Right lobe of liver (tissue), 6 donors: ENCODE data around the gene CRACDL. TPM values are rescaled to one million over a fixed set of nuclear protein-coding genes. Genes with fewer than 3 reads are reported as not detected.
A peak's percentile ranks its signal among the peaks of the same experiment; 100 is the strongest.

Experiments used
- ATAC-seq, 4 donors: fragments of 200-7000 bp; cut with Tn5 transposase; one replicate each; pipeline ENCODE4 v1.9.1; 2020; ENCODE audit warnings: mild to moderate bottlenecking in 4 of 4, moderate library complexity in 4 of 4
- DNase-seq, 3 donors: peaks; one replicate each; pipeline ENCODE4 v3.0.0-alpha.2; 2020
- H3K27ac ChIP-seq, 3 donors: fragments of 200-600 bp; one replicate each; pipeline ENCODE4 v1.8.0; 2022
- H3K27me3 ChIP-seq, 2 donors: fragments of 200-600 bp; one replicate each; pipeline ENCODE4 v1.8.0; 2022
- H3K36me3 ChIP-seq, 4 donors: fragments of 200-600 bp; sonication (generic) in 1 of 4; one replicate each; pipeline versions ENCODE4 v1.5.1 to v1.8.0; 2017 to 2022; ENCODE audit warnings: control low read depth in 1 of 4
- H3K4me1 ChIP-seq, 4 donors: fragments of 200-600 bp; sonication (generic) in 1 of 4; one replicate each; pipeline versions ENCODE4 v1.5.1 to v1.8.0; 2017 to 2022; ENCODE audit warnings: control low read depth in 1 of 4
- H3K4me3 ChIP-seq, 3 donors: fragments of 200-600 bp; one replicate each; pipeline ENCODE4 v1.8.0; 2022
- H3K9me3 ChIP-seq, 4 donors: fragments of 200-600 bp; sonication (generic) in 1 of 4; one replicate each; pipeline versions ENCODE4 v1.5.1 to v1.8.0; 2017 to 2022; ENCODE audit warnings: control low read depth in 1 of 4
- POLR2A ChIP-seq: fragments of 450-650 bp; IDR thresholded peaks from one replicate; pipeline ENCODE4 v1.6.1; 2017; ENCODE audit warnings: antibody characterized with exemption, mild to moderate bottlenecking
- WGBS: methylation state at CpG from one replicate; pipeline ENCODE4 v1.1.6; 2018; ENCODE audit warnings: low coverage, low lambda C conversion rate; ENCODE audit not compliant: insufficient coverage; ENCODE audit errors: missing lambda C conversion rate; 5-methylcytosine and 5-hydroxymethylcytosine counted together
- intact Hi-C, 2 donors: fragments of 100-400 bp; cut with DNase I; formaldehyde crosslinking; loops; one replicate each; pipeline versions ENCODE4 v1.11.2 to v1.14.1; 2022
- total RNA-seq, 6 experiments: library from RNA; depleted of rRNA in 2 of 6; stranded (reverse); fragments of >200 nt in 2 of 6; fragmentation: NEBNext Ultra II Directional in 3 of 6; extraction: Animal tissue kit (Norgen Biotek cat#: 25700) in 3 of 6; gene quantifications; one replicate each; pipeline versions ENCODE4 v1.1.0 to v1.2.4, GENCODE V29; 2016 to 2023
- TF ChIP-seq, protein P1 (sequence below), 4 donors: fragments of 200-600 bp in 3 of 4; fragments of 450-650 bp in 1 of 4; IDR thresholded peaks; one replicate each; pipeline versions ENCODE4 v1.5.1 to v1.8.0; 2016 to 2022; ENCODE audit warnings: antibody characterized with exemption in 4 of 4, mild to moderate bottlenecking in 2 of 4
- donor health status: DM: no; HTN: yes; CAD: no.
- donor health status: DM: no; HTN: no; CAD: no.
- donor health status: DM: no; HTN: no; CAD: no.
- donor health status: DM: no; HTN: yes; CAD: no.
- donor health status: DM: no; HTN: yes; CAD: no.

The CRACDL gene
- total RNA-seq, 6 experiments from 2014 or later = 0.12 to 0.56 (median 0.32) TPM

DNA sequence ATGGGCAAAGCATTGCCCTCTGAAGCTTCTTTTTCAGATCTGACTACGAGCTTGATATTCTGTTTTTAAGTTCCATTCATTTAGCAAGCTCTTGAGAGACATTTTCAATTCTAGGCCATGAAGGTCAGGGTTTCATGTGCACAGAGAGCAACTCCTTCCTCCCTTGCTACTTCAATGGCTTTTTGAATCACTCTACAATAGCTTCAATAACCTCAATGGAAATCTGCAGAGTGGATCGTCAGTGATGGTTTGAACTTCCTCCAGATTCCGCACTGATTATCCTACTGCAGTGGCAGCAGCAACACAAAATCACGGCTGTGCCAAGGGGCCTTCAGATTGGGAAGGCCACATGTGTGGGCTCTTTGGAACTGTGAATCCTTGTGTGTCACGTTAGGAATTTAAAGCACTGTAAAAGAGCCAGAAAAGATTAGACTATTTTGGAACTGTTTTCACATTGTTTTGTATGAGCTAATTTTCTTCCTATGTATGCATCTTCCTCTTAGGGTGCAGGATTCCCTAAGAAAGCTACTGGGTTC lies 116.7 kb downstream of the CRACDL start:
- DNase-seq = no peak
- Histone ChIP-seq H3K9me3 (no peaks in the 10 kb centered on the region), H3K36me3 (no peaks in the 10 kb centered on the region), H3K4me3 (no peak overlapping the region), H3K27ac (no peak overlapping the region), H3K4me1 (no peaks in the 10 kb centered on the region), H3K27me3 (peaks cover 0 to 15% of the 10 kb centered on the region in 2 donors)
- ATAC-seq = no peak
- TF ChIP-seq POLR2A = no peak
- TF ChIP-seq, protein P1, sequence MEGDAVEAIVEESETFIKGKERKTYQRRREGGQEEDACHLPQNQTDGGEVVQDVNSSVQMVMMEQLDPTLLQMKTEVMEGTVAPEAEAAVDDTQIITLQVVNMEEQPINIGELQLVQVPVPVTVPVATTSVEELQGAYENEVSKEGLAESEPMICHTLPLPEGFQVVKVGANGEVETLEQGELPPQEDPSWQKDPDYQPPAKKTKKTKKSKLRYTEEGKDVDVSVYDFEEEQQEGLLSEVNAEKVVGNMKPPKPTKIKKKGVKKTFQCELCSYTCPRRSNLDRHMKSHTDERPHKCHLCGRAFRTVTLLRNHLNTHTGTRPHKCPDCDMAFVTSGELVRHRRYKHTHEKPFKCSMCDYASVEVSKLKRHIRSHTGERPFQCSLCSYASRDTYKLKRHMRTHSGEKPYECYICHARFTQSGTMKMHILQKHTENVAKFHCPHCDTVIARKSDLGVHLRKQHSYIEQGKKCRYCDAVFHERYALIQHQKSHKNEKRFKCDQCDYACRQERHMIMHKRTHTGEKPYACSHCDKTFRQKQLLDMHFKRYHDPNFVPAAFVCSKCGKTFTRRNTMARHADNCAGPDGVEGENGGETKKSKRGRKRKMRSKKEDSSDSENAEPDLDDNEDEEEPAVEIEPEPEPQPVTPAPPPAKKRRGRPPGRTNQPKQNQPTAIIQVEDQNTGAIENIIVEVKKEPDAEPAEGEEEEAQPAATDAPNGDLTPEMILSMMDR (IDR thresholded peaks at IDR 0.05) = no peak
- WGBS = 67% methylated on average over 5 of the region's 5 CpGs
- intact Hi-C loops = no loop called here

DNA sequence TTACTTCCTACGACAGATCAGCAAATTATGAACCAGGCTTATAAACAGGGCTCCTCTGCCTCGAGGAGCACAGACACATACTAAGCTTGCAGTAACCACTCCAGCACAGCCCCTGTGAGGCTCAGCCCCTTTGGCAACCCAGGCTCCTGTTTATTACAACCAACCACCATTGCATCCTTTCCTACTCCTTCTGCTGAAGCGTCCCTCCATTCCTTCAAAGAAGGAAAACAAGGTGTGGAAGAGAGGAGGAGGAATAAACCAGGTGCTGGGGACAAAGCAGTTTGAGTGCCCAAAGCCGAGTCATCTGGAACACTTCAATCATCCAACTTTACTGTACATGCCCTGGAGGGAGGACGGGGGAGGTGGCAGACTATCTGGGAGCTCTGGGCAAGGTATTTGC lies 117.9 kb downstream of the CRACDL start:
- H3K4me1 ChIP-seq = no peaks in the 10 kb centered on the region
- DNase-seq (no peak), ATAC-seq (peak in 1 of 4 donors; percentile 27)
- no peaks in the 10 kb centered on the region for H3K9me3 ChIP-seq
- H3K4me3 ChIP-seq = no peak overlapping the region
- WGBS = 57% methylated on average over 5 of the region's 5 CpGs
- H3K36me3 ChIP-seq = no peaks in the 10 kb centered on the region
- no peak overlapping the region for H3K27ac ChIP-seq
- intact Hi-C loops = no loop called here
- no peak for TF ChIP-seq POLR2A
- TF ChIP-seq, protein P1 (IDR thresholded peaks at IDR 0.05) = no peak
- H3K27me3 ChIP-seq = peaks cover 0 to 11% of the 10 kb centered on the region in 2 donors

DNA sequence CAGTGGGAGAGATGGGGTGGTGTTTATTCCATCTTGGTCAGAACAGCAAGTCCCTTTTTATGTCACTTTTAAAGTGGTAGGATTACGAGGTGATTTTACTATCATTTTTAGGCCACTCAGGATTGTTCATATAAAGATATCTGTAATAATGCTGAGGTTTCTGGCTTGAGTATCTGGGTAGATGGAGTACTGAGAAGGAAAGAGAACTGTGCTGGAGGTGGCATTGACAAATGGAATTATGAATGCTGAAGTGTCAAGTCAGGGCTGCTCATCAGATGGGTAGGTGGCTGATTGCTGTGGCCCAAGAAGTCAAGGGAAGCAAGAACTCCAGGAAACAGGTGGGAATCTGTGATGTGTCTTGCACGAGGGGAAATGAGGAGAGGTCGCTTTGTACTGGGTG lies 119.7 kb downstream of the CRACDL start:
- TF ChIP-seq POLR2A = no peak
- TF ChIP-seq, protein P1 (IDR thresholded peaks at IDR 0.05) = no peak
- intact Hi-C loops = no loop called here
- Histone ChIP-seq H3K9me3 (no peaks in the 10 kb centered on the region), H3K4me3 (no peak overlapping the region), H3K27me3 (no peaks in the 10 kb centered on the region), H3K4me1 (no peaks in the 10 kb centered on the region), H3K36me3 (no peaks in the 10 kb centered on the region), H3K27ac (no peak overlapping the region)
- WGBS = 63% methylated on average over 3 of the region's 3 CpGs
- DNase-seq (no peak), ATAC-seq (no peak)

DNA sequence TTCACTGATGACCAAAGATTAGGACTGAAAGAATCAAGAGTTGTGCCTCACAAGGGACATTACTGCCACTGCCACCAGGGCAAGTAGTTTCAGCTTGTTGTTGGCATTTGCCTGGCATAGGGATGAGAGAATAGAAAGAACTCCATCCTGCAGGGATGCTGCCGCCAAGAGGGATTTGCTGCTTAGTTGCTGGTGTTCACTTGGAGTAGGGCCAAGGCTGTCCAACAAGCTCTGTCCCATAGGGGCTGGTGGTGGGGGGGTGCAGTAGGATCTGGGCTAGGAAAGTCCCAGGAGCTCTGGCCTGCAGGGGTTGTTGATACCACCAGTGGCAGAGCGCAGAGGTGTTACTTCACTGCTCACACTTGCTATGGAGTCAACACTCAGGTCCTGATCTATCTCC lies 120.2 kb downstream of the CRACDL start:
- no CpG with 5 or more reads among the region's 2 CpGs for WGBS
- DNase-seq = no peak
- intact Hi-C loops = no loop called here

More for the DNA sequence above, 120.2 kb downstream of the CRACDL start:
- no peaks in the 10 kb centered on the region for H3K27me3 ChIP-seq
- no peak for ATAC-seq
- H3K4me1 ChIP-seq = no peaks in the 10 kb centered on the region
- TF ChIP-seq, protein P1 (IDR thresholded peaks at IDR 0.05) = no peak
- no peak for TF ChIP-seq POLR2A
- H3K27ac ChIP-seq = no peak overlapping the region
- H3K36me3 ChIP-seq = no peaks in the 10 kb centered on the region
- no peak overlapping the region for H3K4me3 ChIP-seq
- H3K9me3 ChIP-seq = no peaks in the 10 kb centered on the region
